ENCODE results near the gene NELL1. TPM values are rescaled to one million over a fixed set of nuclear protein-coding genes. Genes with fewer than 3 reads are reported as not detected.

The NELL1 gene
- total RNA-seq, 2 donors from 2014 or later, result 1.8 to 10.3 TPM

- DNase-seq (ENCODE audit: low spot score), result no peak
- Histone ChIP-seq H3K4me1 (replicated peaks) (no peaks in the 10 kb centered on the region), H3K9me3 (no peaks in the 10 kb centered on the region), H3K27ac (no peak overlapping the region), H3K36me3 (no peaks in the 10 kb centered on the region), H3K4me3 (no peak overlapping the region), H3K27me3 (replicated peaks; ENCODE audit: insufficient read depth) (no peaks in the 10 kb centered on the region)
- 72% methylated on average over 3 of the region's 3 CpGs for WGBS
- intact Hi-C loops (cut with DNase I), result no loop called here
- TF ChIP-seq POLR2A (IDR thresholded peaks at IDR 0.05), result no peak
- no peak for TF ChIP-seq CTCF (IDR thresholded peaks at IDR 0.05)
- TF ChIP-seq POLR2AphosphoS5 (IDR thresholded peaks at IDR 0.05), result no peak
Measured at GRCh38 chr11:20966489-20966888, 297.1 kb downstream of the NELL1 start.

GRCh38 chr11:20973940-20974559 lies 304.7 kb downstream of the NELL1 start:
- TF ChIP-seq POLR2AphosphoS5 (IDR thresholded peaks at IDR 0.05) (no peak), POLR2A (IDR thresholded peaks at IDR 0.05) (no peak), CTCF (IDR thresholded peaks at IDR 0.05) (no peak)
- Histone ChIP-seq H3K36me3 (no peaks in the 10 kb centered on the region), H3K27ac (no peak overlapping the region), H3K4me3 (no peak overlapping the region), H3K27me3 (replicated peaks; ENCODE audit: insufficient read depth) (no peaks in the 10 kb centered on the region), H3K4me1 (replicated peaks) (no peaks in the 10 kb centered on the region), H3K9me3 (no peaks in the 10 kb centered on the region)
- 62% methylated on average over 7 of the region's 7 CpGs for WGBS
- intact Hi-C loops (cut with DNase I), result no loop called here
- DNase-seq (ENCODE audit: low spot score), result no peak

- no peak overlapping the region for H3K4me3 ChIP-seq
- no peak for DNase-seq (ENCODE audit: low spot score)
- no peaks in the 10 kb centered on the region for H3K27me3 ChIP-seq (replicated peaks; ENCODE audit: insufficient read depth)
- TF ChIP-seq POLR2AphosphoS5 (IDR thresholded peaks at IDR 0.05), result no peak
- no peak for TF ChIP-seq CTCF (IDR thresholded peaks at IDR 0.05)
- TF ChIP-seq POLR2A (IDR thresholded peaks at IDR 0.05), result no peak
- H3K4me1 ChIP-seq (replicated peaks), result no peaks in the 10 kb centered on the region
- no peak overlapping the region for H3K27ac ChIP-seq
- no peaks in the 10 kb centered on the region for H3K9me3 ChIP-seq
- no peaks in the 10 kb centered on the region for H3K36me3 ChIP-seq
- intact Hi-C loops (cut with DNase I), result no loop called here
Measured at GRCh38 chr11:20980736-20981135, 311.4 kb downstream of the NELL1 start.

- H3K36me3 ChIP-seq, result no peaks in the 10 kb centered on the region
- H3K4me1 ChIP-seq (replicated peaks), result no peaks in the 10 kb centered on the region
- no peaks in the 10 kb centered on the region for H3K9me3 ChIP-seq
- DNase-seq (ENCODE audit: low spot score), result no peak
- H3K4me3 ChIP-seq, result no peak overlapping the region
- intact Hi-C loops (cut with DNase I), result no loop called here
- TF ChIP-seq POLR2AphosphoS5 (IDR thresholded peaks at IDR 0.05), result no peak
- TF ChIP-seq POLR2A (IDR thresholded peaks at IDR 0.05), result no peak
- no peak for TF ChIP-seq CTCF (IDR thresholded peaks at IDR 0.05)
- H3K27me3 ChIP-seq (replicated peaks; ENCODE audit: insufficient read depth), result no peaks in the 10 kb centered on the region
- no peak overlapping the region for H3K27ac ChIP-seq
- WGBS, result 78% methylated on average over 1 of the region's 1 CpG
Measured at GRCh38 chr11:20990447-20990846, 321.1 kb downstream of the NELL1 start.

GRCh38 chr11:20991471-20991870 lies 322.1 kb downstream of the NELL1 start:
- Histone ChIP-seq H3K4me1 (replicated peaks) (no peaks in the 10 kb centered on the region), H3K27ac (no peak overlapping the region), H3K27me3 (replicated peaks; ENCODE audit: insufficient read depth) (no peaks in the 10 kb centered on the region), H3K4me3 (no peak overlapping the region), H3K36me3 (no peaks in the 10 kb centered on the region), H3K9me3 (no peaks in the 10 kb centered on the region)
- intact Hi-C loops (cut with DNase I), result no loop called here
- WGBS, result 32% methylated on average over 6 of the region's 6 CpGs
- DNase-seq (ENCODE audit: low spot score), result no peak
- TF ChIP-seq CTCF (IDR thresholded peaks at IDR 0.05) (no peak), POLR2A (IDR thresholded peaks at IDR 0.05) (no peak), POLR2AphosphoS5 (IDR thresholded peaks at IDR 0.05) (no peak)

All from prostate gland (tissue), 2 donors.